Measurements from ENCODE around the gene SEC22A.

The SEC22A gene

DNA sequence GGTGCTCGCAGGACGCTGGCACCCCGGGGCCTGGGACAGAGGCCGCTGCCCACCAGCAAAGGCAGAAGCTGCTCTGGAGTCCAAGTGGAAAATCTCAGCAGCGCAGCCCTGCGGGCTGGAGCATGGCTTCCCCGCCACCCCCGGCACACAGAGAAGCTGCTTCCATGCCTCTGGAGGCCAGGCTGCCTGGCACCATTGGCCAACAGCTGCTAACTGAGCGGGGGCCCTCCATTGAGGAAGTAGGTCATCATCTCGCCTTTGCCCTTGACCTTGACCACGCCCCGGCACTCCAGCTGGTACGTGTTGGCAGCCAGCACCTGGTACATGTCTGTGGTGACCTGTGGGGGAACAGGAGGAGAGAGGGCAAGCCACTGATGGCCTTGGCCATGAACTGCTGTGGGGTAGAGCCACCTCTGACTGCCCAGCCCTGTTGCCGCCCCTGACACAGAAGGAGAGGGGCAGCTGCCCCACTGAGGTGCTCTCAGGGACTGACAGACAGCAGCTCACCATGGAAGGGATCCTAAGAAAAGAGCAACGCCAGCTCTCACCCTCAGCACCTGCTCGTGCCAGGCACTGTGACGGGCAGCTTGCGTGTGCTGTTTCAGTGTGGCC is 82.8 kb downstream of the SEC22A start:
- Histone ChIP-seq H4K5ac (ENCODE audit: low read length) (no peak overlapping the region), H2BK5ac (ENCODE audit: low read length) (no peak overlapping the region), H3K27me3 (ENCODE audit: insufficient read depth, low read length, poor library complexity) (no peaks in the 10 kb centered on the region), H3K4me1 (ENCODE audit: control insufficient read depth, low read depth, low read length) (no peaks in the 10 kb centered on the region), H2BK15ac (replicated peaks; ENCODE audit: low read depth) (no peak overlapping the region), H3K4me3 (ENCODE audit: low read length) (no peak overlapping the region), H3K79me1 (ENCODE audit: low read length) (no peaks in the 10 kb centered on the region), H2AK5ac (ENCODE audit: low read length) (no peak overlapping the region), H3K27ac (ENCODE audit: low read depth, low read length) (no peak overlapping the region), H3K9ac (ENCODE audit: low read length) (no peak overlapping the region), H3K23ac (ENCODE audit: low read length) (no peak overlapping the region), H3K4me2 (ENCODE audit: low read length) (no peak overlapping the region), H2BK120ac (ENCODE audit: low read depth, low read length) (no peak overlapping the region), H4K8ac (ENCODE audit: low read depth, low read length) (no peak overlapping the region), H3K18ac (ENCODE audit: low read length) (no peak overlapping the region), H3K79me2 (ENCODE audit: control insufficient read depth, insufficient read depth, low read length) (no peaks in the 10 kb centered on the region), H3K56ac (ENCODE audit: low read length) (no peak overlapping the region), H3K36me3 (ENCODE audit: control insufficient read depth, insufficient read depth, low read length) (no peaks in the 10 kb centered on the region), H3K4ac (ENCODE audit: low read depth, low read length) (no peak overlapping the region)
- no CpG with 5 or more reads among the region's 18 CpGs for WGBS (ENCODE audit: extremely low coverage, insufficient coverage, low lambda C conversion rate)
- no peak for DNase-seq

DNA sequence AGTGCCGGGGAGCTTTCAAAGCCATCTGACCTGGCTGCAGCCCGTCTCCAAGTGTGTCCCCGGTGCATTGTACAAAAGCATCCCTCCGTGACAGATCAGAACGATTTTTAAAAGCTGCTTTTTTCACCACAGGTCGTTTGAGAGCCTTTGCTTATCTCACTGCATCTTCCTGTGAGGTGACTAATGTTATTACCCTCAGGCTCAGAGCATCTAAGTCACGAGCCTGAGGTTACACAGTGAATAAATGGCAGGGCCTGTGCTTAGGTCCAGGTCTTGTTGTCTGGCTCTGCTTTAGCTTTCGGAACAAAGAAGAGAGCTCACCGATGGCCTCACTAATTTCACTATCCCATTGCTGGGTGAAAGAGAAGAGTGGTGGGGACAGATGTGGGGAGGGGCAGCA is 83.3 kb downstream of the SEC22A start:
- H2BK120ac ChIP-seq (ENCODE audit: low read depth, low read length): no peak overlapping the region
- H3K4me1 ChIP-seq (ENCODE audit: control insufficient read depth, low read depth, low read length): no peaks in the 10 kb centered on the region
- H3K4me2 ChIP-seq (ENCODE audit: low read length): no peak overlapping the region
- H3K79me2 ChIP-seq (ENCODE audit: control insufficient read depth, insufficient read depth, low read length): no peaks in the 10 kb centered on the region
- H4K5ac ChIP-seq (ENCODE audit: low read length): no peak overlapping the region
- no peak overlapping the region for H2BK15ac ChIP-seq (replicated peaks; ENCODE audit: low read depth)
- no peak overlapping the region for H3K56ac ChIP-seq (ENCODE audit: low read length)
- H3K18ac ChIP-seq (ENCODE audit: low read length): no peak overlapping the region
- H2AK5ac ChIP-seq (ENCODE audit: low read length): no peak overlapping the region
- H3K9ac ChIP-seq (ENCODE audit: low read length): no peak overlapping the region
- no peaks in the 10 kb centered on the region for H3K27me3 ChIP-seq (ENCODE audit: insufficient read depth, low read length, poor library complexity)
- H3K4me3 ChIP-seq (ENCODE audit: low read length): no peak overlapping the region
- no peak overlapping the region for H2BK5ac ChIP-seq (ENCODE audit: low read length)
- no peak overlapping the region for H3K23ac ChIP-seq (ENCODE audit: low read length)
- H4K8ac ChIP-seq (ENCODE audit: low read depth, low read length): no peak overlapping the region
- WGBS (ENCODE audit: extremely low coverage, insufficient coverage, low lambda C conversion rate): no CpG with 5 or more reads among the region's 9 CpGs
- H3K36me3 ChIP-seq (ENCODE audit: control insufficient read depth, insufficient read depth, low read length): no peaks in the 10 kb centered on the region
- H3K27ac ChIP-seq (ENCODE audit: low read depth, low read length): no peak overlapping the region
- no peaks in the 10 kb centered on the region for H3K79me1 ChIP-seq (ENCODE audit: low read length)
- no peak overlapping the region for H3K4ac ChIP-seq (ENCODE audit: low read depth, low read length)
- no peak for DNase-seq

DNA sequence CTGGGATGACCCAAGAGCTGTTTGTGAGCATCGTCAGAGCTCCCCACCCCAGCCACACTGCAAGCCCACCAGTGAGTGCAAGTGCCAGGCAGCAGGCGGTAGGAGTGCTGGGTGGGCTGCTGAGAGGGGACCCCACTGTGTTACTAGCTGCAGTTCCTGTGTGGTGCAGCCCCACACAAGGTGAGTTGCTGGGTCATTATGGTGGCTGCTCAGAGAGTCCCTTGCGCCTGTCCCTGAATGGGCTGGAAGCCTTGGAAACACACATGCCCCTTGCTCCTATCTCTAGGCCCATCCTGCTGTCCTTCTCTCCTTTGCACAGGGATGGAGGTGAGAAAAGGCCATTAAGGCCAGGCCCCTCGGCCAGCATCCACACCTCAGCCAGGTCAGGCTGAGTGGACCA is 83.7 kb downstream of the SEC22A start:
- no peak for DNase-seq
- Histone ChIP-seq H3K4ac (ENCODE audit: low read depth, low read length) (no peak overlapping the region), H3K79me2 (ENCODE audit: control insufficient read depth, insufficient read depth, low read length) (no peaks in the 10 kb centered on the region), H3K18ac (ENCODE audit: low read length) (no peak overlapping the region), H3K9ac (ENCODE audit: low read length) (no peak overlapping the region), H4K5ac (ENCODE audit: low read length) (no peak overlapping the region), H3K4me1 (ENCODE audit: control insufficient read depth, low read depth, low read length) (no peaks in the 10 kb centered on the region), H4K8ac (ENCODE audit: low read depth, low read length) (no peak overlapping the region), H2BK5ac (ENCODE audit: low read length) (no peak overlapping the region), H3K4me2 (ENCODE audit: low read length) (no peak overlapping the region), H2AK5ac (ENCODE audit: low read length) (no peak overlapping the region), H3K4me3 (ENCODE audit: low read length) (no peak overlapping the region), H3K27me3 (ENCODE audit: insufficient read depth, low read length, poor library complexity) (no peaks in the 10 kb centered on the region), H3K36me3 (ENCODE audit: control insufficient read depth, insufficient read depth, low read length) (no peaks in the 10 kb centered on the region), H2BK15ac (replicated peaks; ENCODE audit: low read depth) (no peak overlapping the region), H3K79me1 (ENCODE audit: low read length) (no peaks in the 10 kb centered on the region), H2BK120ac (ENCODE audit: low read depth, low read length) (no peak overlapping the region), H3K23ac (ENCODE audit: low read length) (no peak overlapping the region), H3K56ac (ENCODE audit: low read length) (no peak overlapping the region), H3K27ac (ENCODE audit: low read depth, low read length) (no peak overlapping the region)
- WGBS (ENCODE audit: extremely low coverage, insufficient coverage, low lambda C conversion rate): no CpG with 5 or more reads among the region's 4 CpGs

DNA sequence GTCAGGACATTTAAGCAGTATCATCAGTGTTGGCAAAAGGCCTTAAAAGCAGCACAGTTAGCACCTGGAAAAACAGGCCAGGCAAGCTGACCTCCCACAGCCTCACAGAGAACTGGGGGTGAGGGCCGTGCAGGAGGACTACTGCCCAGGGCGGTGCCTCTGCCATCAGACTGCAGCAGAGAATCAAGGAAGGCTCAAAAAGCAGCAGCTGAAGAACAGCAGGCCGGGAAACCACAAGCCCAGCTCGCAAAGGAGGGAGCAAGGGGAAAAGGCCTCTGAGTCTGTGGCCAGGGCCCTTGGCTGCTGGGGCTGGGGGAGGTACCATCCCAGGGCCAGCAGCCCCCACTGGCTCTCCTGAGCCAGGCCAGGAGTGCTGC is 84.2 kb downstream of the SEC22A start:
- DNase-seq: no peak
- Histone ChIP-seq H3K27me3 (ENCODE audit: insufficient read depth, low read length, poor library complexity) (no peaks in the 10 kb centered on the region), H3K27ac (ENCODE audit: low read depth, low read length) (no peak overlapping the region), H3K79me1 (ENCODE audit: low read length) (no peaks in the 10 kb centered on the region), H2BK5ac (ENCODE audit: low read length) (no peak overlapping the region), H3K9ac (ENCODE audit: low read length) (no peak overlapping the region), H3K18ac (ENCODE audit: low read length) (no peak overlapping the region), H3K4me3 (ENCODE audit: low read length) (no peak overlapping the region), H3K79me2 (ENCODE audit: control insufficient read depth, insufficient read depth, low read length) (no peaks in the 10 kb centered on the region), H2AK5ac (ENCODE audit: low read length) (no peak overlapping the region), H3K23ac (ENCODE audit: low read length) (no peak overlapping the region), H2BK120ac (ENCODE audit: low read depth, low read length) (no peak overlapping the region), H3K4me1 (ENCODE audit: control insufficient read depth, low read depth, low read length) (no peaks in the 10 kb centered on the region), H3K56ac (ENCODE audit: low read length) (no peak overlapping the region), H4K8ac (ENCODE audit: low read depth, low read length) (no peak overlapping the region), H3K4me2 (ENCODE audit: low read length) (no peak overlapping the region), H3K36me3 (ENCODE audit: control insufficient read depth, insufficient read depth, low read length) (no peaks in the 10 kb centered on the region), H2BK15ac (replicated peaks; ENCODE audit: low read depth) (no peak overlapping the region), H3K4ac (ENCODE audit: low read depth, low read length) (no peak overlapping the region), H4K5ac (ENCODE audit: low read length) (no peak overlapping the region)
- no CpG with 5 or more reads among the region's 4 CpGs for WGBS (ENCODE audit: extremely low coverage, insufficient coverage, low lambda C conversion rate)

DNA sequence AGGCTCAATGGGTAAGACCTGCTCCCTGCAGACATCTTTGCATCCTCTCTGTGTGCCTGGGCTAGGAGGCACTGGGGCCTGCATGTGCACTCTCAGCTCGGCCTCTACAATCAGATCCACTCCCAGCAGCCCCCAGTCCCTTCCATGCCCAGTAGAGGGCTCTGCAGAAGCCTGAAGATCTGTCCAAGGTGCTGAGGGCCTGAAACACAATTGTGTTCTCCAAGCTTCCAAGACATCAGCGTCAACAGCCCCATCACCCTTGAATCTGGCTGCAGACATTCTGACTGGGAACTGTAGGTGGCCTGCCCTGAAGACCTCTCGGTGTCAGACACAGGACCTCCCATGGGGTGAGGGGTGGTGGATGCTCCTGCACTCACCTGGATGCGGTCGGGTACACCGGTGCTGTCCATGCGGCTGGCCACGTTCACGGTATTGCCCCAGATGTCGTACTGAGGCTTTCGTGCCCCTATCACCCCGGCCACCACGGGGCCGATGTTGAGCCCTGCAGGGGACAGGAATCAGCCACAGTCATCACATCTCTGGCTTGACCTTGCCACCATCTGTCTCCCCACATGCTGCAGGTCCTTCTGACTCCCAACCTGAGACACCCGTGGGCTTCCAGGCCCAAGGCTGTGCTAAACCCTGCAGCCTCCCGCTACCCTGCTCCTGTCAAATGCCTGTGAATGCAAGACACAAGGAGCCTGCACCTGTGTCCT is 84.7 kb downstream of the SEC22A start:
- H3K4me1 ChIP-seq (ENCODE audit: control insufficient read depth, low read depth, low read length): no peaks in the 10 kb centered on the region
- no peak overlapping the region for H3K4me3 ChIP-seq (ENCODE audit: low read length)
- no peak overlapping the region for H2BK5ac ChIP-seq (ENCODE audit: low read length)
- H3K9ac ChIP-seq (ENCODE audit: low read length): no peak overlapping the region
- no peak overlapping the region for H4K5ac ChIP-seq (ENCODE audit: low read length)
- H4K8ac ChIP-seq (ENCODE audit: low read depth, low read length): no peak overlapping the region
- no peak overlapping the region for H2AK5ac ChIP-seq (ENCODE audit: low read length)
- H2BK15ac ChIP-seq (replicated peaks; ENCODE audit: low read depth): no peak overlapping the region
- H3K27me3 ChIP-seq (ENCODE audit: insufficient read depth, low read length, poor library complexity): no peaks in the 10 kb centered on the region
- no CpG with 5 or more reads among the region's 16 CpGs for WGBS (ENCODE audit: extremely low coverage, insufficient coverage, low lambda C conversion rate)
- no peak overlapping the region for H2BK120ac ChIP-seq (ENCODE audit: low read depth, low read length)
- no peak overlapping the region for H3K56ac ChIP-seq (ENCODE audit: low read length)
- no peak overlapping the region for H3K18ac ChIP-seq (ENCODE audit: low read length)
- H3K23ac ChIP-seq (ENCODE audit: low read length): no peak overlapping the region
- no peaks in the 10 kb centered on the region for H3K36me3 ChIP-seq (ENCODE audit: control insufficient read depth, insufficient read depth, low read length)
- peak; percentile 88 for DNase-seq
- H3K27ac ChIP-seq (ENCODE audit: low read depth, low read length): no peak overlapping the region
- H3K4me2 ChIP-seq (ENCODE audit: low read length): no peak overlapping the region
- no peak overlapping the region for H3K4ac ChIP-seq (ENCODE audit: low read depth, low read length)
- H3K79me2 ChIP-seq (ENCODE audit: control insufficient read depth, insufficient read depth, low read length): no peaks in the 10 kb centered on the region
- no peaks in the 10 kb centered on the region for H3K79me1 ChIP-seq (ENCODE audit: low read length)

Measured in mesendoderm (in vitro differentiated cells).